Ovary (tissue), 9 donors: ENCODE measurements around the gene FBXL13. TPM values are rescaled to one million over a fixed set of nuclear protein-coding genes. Genes with fewer than 3 reads are reported as not detected.
"Not testable (repeated sequence)": the region's sequence is repeated elsewhere in the genome, so short reads cannot be mapped to it uniquely, and the experiment has no call there.

Experiments
- DNase-seq, 5 donors: peaks; one replicate each; pipeline ENCODE4 v3.0.0-alpha.2; 2019 to 2020
- H3K27ac ChIP-seq, 2 donors: fragments of 200-600 bp; one replicate each; pipeline versions ENCODE4 v1.5.1 to v1.8.0; 2019 to 2022
- H3K27me3 ChIP-seq: fragments of 200-600 bp; one replicate; pipeline ENCODE4 v1.8.0; 2022
- H3K36me3 ChIP-seq: fragments of 200-600 bp; sonication (generic); one replicate; pipeline ENCODE4 v1.5.1; 2019
- H3K4me1 ChIP-seq: one replicate; pipeline ENCODE4 v1.8.1; 2013; ENCODE audit warnings: mild to moderate bottlenecking, moderate library complexity; ENCODE audit not compliant: insufficient read depth
- H3K4me3 ChIP-seq: fragments of 200-600 bp; sonication (generic); one replicate; pipeline ENCODE4 v1.5.1; 2017
- H3K9me3 ChIP-seq, 2 donors: fragments of 200-600 bp in 1 of 2; sonication (generic) in 1 of 2; one replicate each; pipeline versions ENCODE4 v1.5.1 to v1.8.1; 2013 to 2019; ENCODE audit warnings: mild to moderate bottlenecking in 1 of 2, moderate library complexity in 1 of 2
- EP300 ChIP-seq: sonication (generic); formaldehyde crosslinking; IDR thresholded peaks from one replicate; pipeline ENCODE4 v1.6.1; 2017; ENCODE audit warnings: antibody characterized with exemption
- POLR2A ChIP-seq: fragments of 450-650 bp; IDR thresholded peaks from one replicate; pipeline ENCODE4 v1.6.1; 2017; ENCODE audit warnings: antibody characterized with exemption, mild to moderate bottlenecking, moderate library complexity
- WGBS, 3 donors: extraction: QIAGEN DNeasy Blood & Tissue Kit in 1 of 3; methylation state at CpG; one replicate each; pipeline versions ENCODE4 v1.1.5 to v1.1.7; 2013 to 2017; 5-methylcytosine and 5-hydroxymethylcytosine counted together
- intact Hi-C, 4 donors: fragments of 100-400 bp; cut with DNase I; formaldehyde crosslinking; loops; one replicate each; pipeline versions ENCODE4 v1.11.0 to v1.15.1; 2022 to 2023
- polyA plus RNA-seq, 2 donors: library from polyadenylated mRNA; stranded (reverse); fragments of 200-250 nt in 1 of 2; fragments of 350-450 nt in 1 of 2; fragmentation: Illumina TruSeq in 1 of 2; extraction: RNeasy Lipid Tissue Mini Kit (QIAGEN cat#74804) in 1 of 2; gene quantifications; one replicate each; pipeline ENCODE4 v1.2.3, GENCODE V29; 2013 to 2014
- total RNA-seq, 7 donors: library from RNA; depleted of rRNA in 2 of 7; stranded (reverse); fragments of >200 nt in 2 of 7; fragmentation: NEBNext Ultra II Directional in 3 of 7; extraction: Animal tissue kit (Norgen Biotek cat#: 25700) in 3 of 7; gene quantifications; one replicate each; pipeline versions ENCODE4 v1.1.0 to v1.2.4, GENCODE V29; 2016 to 2023
- TF ChIP-seq, protein P1 (sequence below), 3 donors: fragments of 450-650 bp in 2 of 3; fragments of 200-600 bp in 1 of 3; IDR thresholded peaks; one replicate each; pipeline versions ENCODE4 v1.5.1 to v1.8.0; 2016 to 2022; ENCODE audit warnings: antibody characterized with exemption in 3 of 3, mild to moderate bottlenecking in 1 of 3
- donor health status: DM: no; HTN: no; CAD: no; lungs with moderate emphysema.
- donor health status: DM: no; HTN: no; CAD: no.
- donor health status: Bipolar disorder and iron deficiency.
- donor health status: DM: yes; HTN: yes; CAD: no.
- donor health status: DM: no; HTN: no; CAD: no.
- donor health status: DM: yes; HTN: yes; CAD: no.

FBXL13 gene
- total and polyA plus RNA-seq, 9 donors, result 1.1 to 13.3 (median 6.0) TPM

DNA sequence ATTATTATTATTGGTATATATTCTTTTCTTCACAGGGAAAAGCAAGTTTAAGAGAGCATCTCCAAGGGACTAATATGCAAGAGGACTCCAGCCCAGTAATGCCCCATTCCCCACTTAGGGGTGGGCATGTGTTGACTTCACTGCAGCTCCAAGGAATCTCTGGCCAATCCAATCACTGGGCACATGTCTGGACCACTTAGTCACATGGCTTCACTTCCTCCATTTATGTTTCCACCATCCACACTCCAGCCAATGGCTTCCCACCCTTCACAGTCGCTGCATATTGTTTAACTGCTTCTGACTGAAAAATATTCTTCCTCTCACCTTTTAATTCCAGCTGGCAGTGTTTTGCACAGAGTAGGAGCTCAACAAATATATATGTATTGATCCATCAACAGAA is 43.6 kb downstream of the FBXL13 start:
- no peak for TF ChIP-seq POLR2A
- TF ChIP-seq EP300, result no peak
- TF ChIP-seq, protein P1, sequence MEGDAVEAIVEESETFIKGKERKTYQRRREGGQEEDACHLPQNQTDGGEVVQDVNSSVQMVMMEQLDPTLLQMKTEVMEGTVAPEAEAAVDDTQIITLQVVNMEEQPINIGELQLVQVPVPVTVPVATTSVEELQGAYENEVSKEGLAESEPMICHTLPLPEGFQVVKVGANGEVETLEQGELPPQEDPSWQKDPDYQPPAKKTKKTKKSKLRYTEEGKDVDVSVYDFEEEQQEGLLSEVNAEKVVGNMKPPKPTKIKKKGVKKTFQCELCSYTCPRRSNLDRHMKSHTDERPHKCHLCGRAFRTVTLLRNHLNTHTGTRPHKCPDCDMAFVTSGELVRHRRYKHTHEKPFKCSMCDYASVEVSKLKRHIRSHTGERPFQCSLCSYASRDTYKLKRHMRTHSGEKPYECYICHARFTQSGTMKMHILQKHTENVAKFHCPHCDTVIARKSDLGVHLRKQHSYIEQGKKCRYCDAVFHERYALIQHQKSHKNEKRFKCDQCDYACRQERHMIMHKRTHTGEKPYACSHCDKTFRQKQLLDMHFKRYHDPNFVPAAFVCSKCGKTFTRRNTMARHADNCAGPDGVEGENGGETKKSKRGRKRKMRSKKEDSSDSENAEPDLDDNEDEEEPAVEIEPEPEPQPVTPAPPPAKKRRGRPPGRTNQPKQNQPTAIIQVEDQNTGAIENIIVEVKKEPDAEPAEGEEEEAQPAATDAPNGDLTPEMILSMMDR (IDR thresholded peaks at IDR 0.05), result no peak
- 94 to 97% (median 96%) methylated on average over 1 of the region's 1 CpG for WGBS, 3 donors
- Histone ChIP-seq H3K36me3 (no peaks in the 10 kb centered on the region), H3K27ac (no peak overlapping the region), H3K4me3 (no peak overlapping the region), H3K4me1 (no peaks in the 10 kb centered on the region), H3K27me3 (no peaks in the 10 kb centered on the region), H3K9me3 (no peaks in the 10 kb centered on the region)
- intact Hi-C loops, result no loop called here
- no peak for DNase-seq

DNA sequence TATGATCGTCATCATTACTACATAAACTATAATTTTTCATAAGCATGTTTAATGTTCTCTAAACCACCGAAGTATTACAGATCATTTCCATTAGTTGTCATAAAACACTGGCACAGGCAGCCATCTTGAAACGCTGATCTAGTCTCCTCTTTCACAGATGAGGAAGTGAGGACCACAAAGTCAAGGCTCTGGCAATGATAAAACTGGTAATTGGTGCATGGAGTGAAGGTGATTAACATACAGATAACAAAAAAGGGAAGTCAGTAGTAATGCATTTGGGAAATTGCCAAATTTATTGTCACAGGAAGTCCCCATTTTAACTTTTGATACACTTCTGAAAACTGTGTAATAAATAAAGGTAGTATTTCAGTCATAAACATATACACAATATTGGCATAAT is 49.3 kb downstream of the FBXL13 start:
- no peaks in the 10 kb centered on the region for H3K4me1 ChIP-seq
- 84 to 85% (median 84%) methylated on average over 3 of the region's 3 CpGs for WGBS, 3 donors
- H3K27me3 ChIP-seq, result no peaks in the 10 kb centered on the region
- H3K9me3 ChIP-seq, result no peaks in the 10 kb centered on the region
- H3K27ac ChIP-seq, result no peak overlapping the region
- intact Hi-C loops, result no loop called here
- no peak for DNase-seq
- TF ChIP-seq POLR2A, result no peak
- TF ChIP-seq EP300, result no peak
- TF ChIP-seq, protein P1 (IDR thresholded peaks at IDR 0.05), result no peak
- no peak overlapping the region for H3K4me3 ChIP-seq
- no peaks in the 10 kb centered on the region for H3K36me3 ChIP-seq

DNA sequence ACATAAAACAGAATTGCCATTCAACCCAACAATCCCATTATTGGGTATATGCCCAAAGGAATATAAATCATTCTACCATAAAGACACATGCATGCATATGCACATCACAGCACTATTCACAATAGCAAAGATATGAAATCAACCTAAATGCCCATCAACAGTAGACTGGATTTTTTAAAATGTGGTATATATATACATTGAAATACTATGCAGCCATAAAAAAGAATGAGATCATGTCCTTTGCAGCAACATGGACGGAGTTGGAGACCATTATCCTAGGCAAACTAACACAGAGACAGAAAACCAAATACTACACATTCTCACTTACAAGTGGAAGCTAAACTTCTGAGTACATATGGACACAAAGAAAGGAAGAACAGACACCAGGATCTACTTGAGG is 51.0 kb downstream of the FBXL13 start:
- intact Hi-C loops, H3K27ac ChIP-seq, H3K4me1 ChIP-seq, DNase-seq, H3K4me3 ChIP-seq, H3K36me3 ChIP-seq, H3K27me3 ChIP-seq, H3K9me3 ChIP-seq: not testable (repeated sequence)
- WGBS, 3 donors, result 94 to 100% (median 97%) methylated on average over 1 of the region's 1 CpG

DNA sequence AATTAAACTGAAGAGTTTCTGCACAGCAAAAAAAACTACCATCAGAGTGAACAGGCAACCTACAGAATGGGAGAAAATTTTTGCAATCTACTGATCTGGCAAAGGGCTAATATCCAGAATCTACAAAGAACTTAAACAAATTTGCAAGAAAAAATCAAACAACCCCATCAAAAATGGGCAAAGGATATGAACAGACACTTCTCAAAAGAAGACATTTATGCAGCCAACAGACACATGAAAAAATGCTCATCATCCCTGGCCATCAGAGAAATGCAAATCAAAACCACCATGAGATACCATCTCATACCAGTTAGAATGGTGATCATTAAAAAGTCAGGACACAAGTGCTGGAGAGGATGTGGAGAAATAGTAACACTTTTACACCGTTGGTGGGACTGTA is 53.1 kb downstream of the FBXL13 start:
- H3K27ac ChIP-seq, intact Hi-C loops, H3K4me1 ChIP-seq, DNase-seq, H3K4me3 ChIP-seq, H3K27me3 ChIP-seq, H3K9me3 ChIP-seq, H3K36me3 ChIP-seq: not testable (repeated sequence)
- WGBS, 3 donors, result 85 to 93% (median 91%) methylated on average over 1 of the region's 1 CpG

DNA sequence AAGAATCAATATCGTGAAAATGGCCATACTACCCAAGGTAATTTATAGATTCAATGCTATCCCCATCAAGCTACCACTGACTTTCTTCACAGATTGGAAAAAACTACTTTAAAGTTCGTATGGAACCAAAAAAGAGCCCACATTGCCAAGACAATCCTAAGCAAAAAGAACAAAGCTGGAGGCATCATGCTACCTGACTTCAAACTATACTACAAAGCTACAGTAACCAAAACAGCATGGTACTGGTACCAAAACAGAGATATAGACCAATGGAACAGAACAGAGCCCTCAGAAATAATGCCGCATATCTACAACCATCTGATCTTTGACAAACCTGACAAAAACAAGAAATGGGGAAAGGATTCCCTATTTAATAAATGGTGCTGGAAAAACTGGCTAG is 53.7 kb downstream of the FBXL13 start:
- 88 to 97% (median 94%) methylated on average over 2 to 3 of the region's 3 CpGs for WGBS, 3 donors
- H3K36me3 ChIP-seq, H3K27ac ChIP-seq, DNase-seq, H3K9me3 ChIP-seq, H3K27me3 ChIP-seq, H3K4me3 ChIP-seq, H3K4me1 ChIP-seq, intact Hi-C loops: not testable (repeated sequence)

DNA sequence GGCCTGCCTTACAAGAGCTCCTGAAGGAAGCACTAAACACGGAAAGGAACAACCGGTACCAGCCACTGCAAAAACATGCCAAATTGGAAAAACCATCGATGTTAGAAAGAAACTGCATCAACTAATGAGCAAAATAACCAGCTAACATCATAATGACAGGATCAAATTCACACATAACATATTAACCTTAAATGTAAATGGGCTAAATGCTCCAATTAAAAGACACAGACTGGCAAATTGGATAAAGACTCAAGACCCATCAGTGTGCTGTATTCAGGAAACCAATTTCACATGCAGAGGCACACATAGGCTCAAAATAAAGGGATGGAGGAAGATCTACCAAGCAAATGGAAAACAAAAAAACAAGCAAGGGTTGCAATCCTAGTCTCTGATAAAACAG is 56.3 kb downstream of the FBXL13 start:
- H3K4me3 ChIP-seq, H3K4me1 ChIP-seq, intact Hi-C loops, H3K9me3 ChIP-seq, H3K27ac ChIP-seq, H3K27me3 ChIP-seq, H3K36me3 ChIP-seq, DNase-seq: not testable (repeated sequence)
- WGBS, 3 donors, result 93 to 95% (median 94%) methylated on average over 3 of the region's 3 CpGs

DNA sequence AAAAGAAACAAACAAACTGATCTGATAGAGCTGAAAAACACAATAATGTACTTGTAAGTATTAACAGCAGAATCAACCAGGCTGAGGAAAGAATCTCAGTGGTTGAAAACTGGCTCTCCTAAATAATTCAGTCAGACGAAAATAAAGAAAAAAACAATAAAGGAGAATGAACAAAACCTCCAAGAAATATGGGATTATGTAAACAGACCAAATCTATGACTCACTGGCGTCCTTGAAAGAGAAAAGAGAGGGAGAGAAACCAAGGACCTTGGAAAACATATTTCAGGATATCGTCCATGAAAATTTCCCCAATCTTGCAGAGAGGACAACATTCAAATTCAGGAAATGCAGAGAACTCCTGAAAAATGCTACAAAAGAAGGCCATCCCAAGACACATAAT is 62.9 kb downstream of the FBXL13 start:
- H3K36me3 ChIP-seq, result no peaks in the 10 kb centered on the region
- WGBS, 3 donors, result 3 to 9% (median 6%) methylated on average over 3 of the region's 3 CpGs
- peaks cover 5% of the 10 kb centered on the region for H3K4me1 ChIP-seq
- H3K27me3 ChIP-seq, result no peaks in the 10 kb centered on the region
- intact Hi-C loops, result no loop called here
- H3K4me3 ChIP-seq, result no peak overlapping the region
- TF ChIP-seq EP300 (no peak), POLR2A (no peak)
- TF ChIP-seq, protein P1 (IDR thresholded peaks at IDR 0.05), result no peak
- H3K27ac ChIP-seq, result peak overlapping the region in 1 of 2 donors; percentile 75
- H3K9me3 ChIP-seq, result no peaks in the 10 kb centered on the region
- no peak for DNase-seq
